ENCODE results near the gene BCAS3.

The BCAS3 gene

DNA sequence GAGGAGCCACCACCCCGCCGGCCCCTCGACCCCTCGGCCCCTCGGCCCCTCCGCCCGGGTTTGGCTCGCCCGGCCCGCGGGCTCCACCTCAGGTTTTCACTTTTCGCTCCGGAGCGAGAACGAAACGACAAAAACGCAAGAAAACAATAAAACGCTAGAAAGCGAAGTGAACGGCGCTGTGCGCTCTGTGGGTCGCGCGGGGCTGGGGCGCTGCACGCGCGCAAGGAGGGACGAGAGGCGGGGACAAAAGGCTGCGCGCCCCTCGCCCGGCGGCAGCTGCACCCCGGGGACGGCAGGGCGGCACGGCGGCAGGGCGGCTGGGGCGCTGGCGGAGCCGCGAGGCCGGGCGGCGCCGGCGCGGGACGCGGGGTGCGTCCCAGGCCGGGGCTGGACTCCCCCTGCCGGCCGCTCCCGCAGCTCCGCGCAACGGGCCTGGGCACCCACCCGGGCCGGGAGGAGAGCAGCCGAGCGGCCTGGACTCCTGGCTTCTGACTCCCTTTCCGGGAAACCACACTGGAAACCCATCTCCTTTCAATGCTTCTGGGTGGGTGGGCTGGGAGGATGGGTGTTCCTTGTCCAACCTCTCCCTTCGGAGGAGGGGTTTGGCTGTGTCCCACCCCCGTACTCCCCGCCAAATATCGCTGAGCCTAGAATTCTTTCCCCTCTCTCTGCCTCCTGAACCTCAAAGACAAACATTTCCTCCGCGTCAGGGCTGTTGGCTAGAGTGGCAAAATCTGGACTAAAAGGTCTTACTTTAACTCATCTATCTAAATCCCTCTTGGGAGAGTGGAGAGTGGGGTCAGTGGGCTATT, 731.9 kb downstream of the BCAS3 start:
- no peak for DNase-seq (ENCODE audit: low read depth)

- DNase-seq (ENCODE audit: low read depth), result peak; percentile 60
These were observed 732.7 kb downstream of the BCAS3 start for GRCh38 chr17:61410141-61411010.

DNA sequence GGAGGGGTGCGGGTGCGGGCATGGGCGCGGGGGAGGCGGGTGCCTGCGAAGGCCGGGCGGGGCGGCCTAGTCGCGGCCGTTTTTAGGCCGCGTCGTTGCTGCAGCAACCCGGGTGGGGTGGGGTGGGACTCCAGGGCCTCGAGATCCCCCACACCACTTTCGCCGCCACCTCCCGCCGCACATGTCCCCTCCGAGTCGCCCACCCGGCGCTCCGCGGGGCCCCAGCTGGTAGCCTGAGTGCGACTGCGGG, 733.3 kb downstream of the BCAS3 start:
- no peak for DNase-seq (ENCODE audit: low read depth)

DNA sequence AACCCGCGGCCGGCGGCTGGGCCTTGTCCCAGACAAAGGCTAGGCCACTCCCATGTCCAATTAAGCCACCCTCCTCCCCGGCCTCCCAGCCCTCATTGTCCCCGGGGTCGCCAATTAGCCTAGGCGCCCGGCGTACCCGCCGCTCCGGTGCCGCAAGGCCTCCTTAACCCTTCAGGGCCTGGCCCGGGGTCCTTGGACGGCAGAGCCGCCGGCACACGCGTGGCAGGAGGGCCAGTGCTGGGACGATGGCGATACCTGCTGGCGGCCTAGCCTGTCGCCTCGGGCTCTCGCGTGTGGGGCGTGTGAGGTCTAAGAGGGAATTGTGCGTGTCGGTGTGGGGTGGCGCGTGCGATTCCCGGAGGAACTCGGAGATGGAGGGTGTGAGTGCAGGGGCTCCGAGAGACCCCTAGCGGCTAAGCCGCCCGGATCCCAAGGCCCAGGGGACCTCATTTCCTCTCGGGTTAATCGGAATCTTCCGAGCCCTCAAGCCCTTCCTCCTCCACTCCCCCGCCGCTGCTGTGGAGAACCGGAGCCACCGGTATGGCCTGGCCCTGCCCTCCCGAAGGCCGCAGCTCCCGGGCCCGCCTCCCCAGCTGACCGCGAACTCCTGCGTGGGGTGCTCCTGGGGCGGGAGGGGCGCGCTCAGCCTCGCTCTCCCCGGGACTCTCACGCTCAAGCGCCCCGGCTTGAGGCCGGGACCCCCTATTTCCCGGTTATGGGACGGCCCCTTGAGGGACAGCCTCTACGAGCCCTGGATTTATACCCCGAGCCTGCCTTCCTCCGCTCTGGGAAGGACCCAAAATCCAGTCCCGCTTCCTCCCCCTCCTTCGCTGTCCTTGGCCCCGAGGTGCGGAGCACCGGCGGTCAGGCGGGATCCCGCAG, 733.9 kb downstream of the BCAS3 start:
- DNase-seq (ENCODE audit: low read depth), result no peak

DNA sequence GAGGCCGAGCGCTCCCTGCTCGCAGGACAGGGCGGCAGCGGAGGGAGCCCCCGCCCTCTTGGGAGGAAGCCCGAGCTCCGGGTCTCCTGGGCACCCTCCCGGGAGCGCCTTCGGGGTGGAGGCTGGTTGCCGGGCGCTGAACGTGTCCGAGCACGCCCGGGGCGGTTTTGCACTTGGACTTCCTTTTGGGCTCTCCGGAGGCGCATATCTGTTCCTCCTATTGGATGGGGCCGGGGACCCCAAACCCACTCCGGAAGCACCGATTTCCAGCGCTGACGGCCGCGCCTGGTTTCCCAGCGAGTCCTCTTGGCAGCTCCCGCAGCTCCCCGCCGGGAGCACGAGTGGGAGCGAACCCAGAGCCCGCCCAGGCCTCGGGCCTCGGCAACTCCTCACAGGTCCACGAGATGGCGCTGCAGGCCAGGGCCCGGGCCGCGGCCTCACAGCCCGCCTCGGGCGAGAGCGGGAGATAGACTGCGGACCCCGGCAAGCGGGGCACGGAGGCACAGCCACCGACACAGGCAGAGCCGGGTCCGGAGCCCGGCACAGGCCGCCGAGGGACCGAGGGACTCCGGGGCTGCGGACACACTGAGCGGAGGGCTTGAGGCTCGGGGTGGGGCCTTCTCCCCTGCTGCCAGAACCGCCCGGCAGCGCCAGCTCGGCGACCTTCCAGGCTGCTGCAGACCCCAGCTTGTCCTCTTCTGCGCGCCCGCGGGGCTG, 734.6 kb downstream of the BCAS3 start:
- peak; percentile 59 for DNase-seq (ENCODE audit: low read depth)

DNA sequence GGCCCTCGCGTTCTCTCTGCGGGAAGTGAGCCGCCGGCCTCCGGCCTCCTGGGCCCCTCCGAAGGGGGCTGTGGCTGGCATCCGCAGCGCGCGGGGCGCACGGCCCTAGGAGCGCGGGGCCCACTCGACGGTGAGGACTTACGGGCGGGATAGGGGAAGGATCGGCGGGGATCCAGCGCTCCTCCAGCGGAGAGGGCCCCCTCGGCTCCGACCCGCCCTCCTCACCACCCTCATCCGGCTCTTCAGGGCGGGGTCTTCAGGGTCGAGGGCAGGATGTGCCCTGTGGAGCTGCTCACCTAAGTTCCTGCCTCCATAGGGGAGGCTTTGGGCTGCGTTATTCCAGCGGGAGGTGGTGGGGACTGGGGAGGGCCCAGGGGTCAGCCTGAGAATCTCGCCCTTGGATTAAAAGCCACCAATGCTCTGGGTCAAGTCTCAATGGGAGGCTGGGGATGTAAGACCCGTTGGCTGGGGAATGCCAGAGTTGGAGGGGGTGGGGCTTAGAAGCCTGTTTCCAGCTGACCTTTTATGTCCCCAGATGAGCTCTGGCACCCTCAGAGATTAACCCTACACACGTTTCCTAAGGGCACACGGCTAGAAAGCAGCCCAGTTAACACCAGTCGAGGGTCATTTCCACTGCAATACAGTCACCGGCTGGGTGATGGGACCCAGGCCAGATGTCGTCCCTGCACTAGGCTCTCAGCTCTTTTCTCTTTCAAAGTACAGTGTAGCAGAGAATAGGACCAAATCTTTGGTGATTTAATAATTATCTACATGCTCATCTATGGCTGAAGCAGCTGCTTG, 735.4 kb downstream of the BCAS3 start:
- no peak for DNase-seq (ENCODE audit: low read depth)

DNA sequence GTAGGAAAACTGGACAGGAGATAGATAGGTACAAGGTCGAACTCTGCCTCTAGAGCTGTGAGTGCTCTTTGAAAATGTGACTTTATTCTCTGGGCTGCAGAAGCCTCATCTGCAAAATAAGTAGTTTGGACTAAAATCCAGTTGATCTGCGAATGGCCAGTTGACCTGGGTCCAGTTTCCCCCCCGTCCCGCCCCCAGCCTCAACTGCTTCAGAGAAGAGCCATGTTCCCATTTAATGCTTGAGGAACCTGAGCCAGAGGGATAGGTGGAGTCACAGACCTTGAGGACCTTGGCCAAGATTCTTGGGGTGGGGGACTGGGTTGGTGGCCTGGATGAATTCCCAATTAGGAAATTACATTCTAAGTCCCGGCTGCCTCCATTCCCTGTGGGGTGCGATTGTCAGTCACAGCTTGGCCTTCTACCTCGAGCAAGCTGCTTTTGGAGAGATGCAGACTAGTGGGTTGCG, 736.0 kb downstream of the BCAS3 start:
- DNase-seq (ENCODE audit: low read depth), result no peak

GRCh38 chr17:61414141-61414935, 736.7 kb downstream of the BCAS3 start:
- DNase-seq (ENCODE audit: low read depth), result no peak

DNA sequence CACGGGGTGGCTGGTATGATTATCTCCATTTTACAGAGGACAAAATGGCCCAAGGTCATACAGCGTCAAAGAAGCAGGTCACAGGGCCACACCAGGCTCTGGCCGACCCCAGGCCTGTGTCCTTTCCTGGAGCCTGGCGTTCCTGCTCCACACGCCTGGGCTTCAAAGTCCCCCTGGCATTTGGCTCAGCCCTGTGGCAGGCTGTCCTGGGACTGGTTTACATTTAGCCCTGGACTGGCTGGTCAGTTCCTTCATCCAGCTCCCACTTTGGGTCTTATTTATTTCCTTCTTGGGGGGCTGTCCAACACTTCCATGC, 737.2 kb downstream of the BCAS3 start:
- no peak for DNase-seq (ENCODE audit: low read depth)

DNA sequence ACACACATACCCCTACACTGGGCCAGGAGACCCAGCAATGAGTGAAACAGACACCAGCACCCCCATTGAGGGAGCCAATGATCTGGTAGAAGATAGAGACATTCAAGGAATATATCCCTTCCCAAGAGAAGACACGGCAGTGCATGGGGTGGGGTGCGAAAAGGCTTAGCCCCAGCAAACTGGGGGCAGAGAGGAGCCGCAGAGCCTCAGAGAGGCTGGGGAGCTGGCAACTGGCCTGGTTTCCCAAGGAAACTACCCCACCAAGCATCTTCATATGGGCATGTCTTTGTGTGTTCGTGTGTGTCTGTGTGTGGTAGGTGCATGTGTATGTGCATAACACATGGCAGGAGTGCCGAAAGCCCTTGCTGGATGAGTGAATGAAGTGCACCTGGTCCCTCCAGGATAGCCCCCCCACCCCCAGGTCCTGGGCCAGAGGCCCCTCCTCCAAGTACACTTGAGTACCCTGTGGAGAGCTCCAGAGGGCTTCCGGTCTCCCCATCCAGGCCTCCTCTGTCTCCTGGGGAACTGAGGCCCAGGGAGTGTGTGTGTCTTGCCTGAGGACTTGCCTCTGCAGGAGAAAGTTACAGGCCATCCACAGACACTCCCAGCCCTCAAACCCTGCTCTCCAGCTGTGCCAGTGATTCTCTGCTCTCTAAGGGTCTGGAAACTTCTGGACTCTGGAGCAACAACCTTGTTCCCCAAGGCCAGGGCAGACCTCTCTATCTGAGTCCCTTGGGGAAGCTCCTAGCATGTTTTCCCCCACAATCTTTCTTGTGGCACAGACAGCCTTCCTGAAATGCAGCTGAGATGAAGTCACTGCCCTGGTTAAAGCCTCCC, 737.9 kb downstream of the BCAS3 start:
- DNase-seq (ENCODE audit: low read depth), result no peak

GRCh38 chr17:61416211-61416539, 738.5 kb downstream of the BCAS3 start:
- no peak for DNase-seq (ENCODE audit: low read depth)

- DNase-seq (ENCODE audit: low read depth), result no peak
These were observed 739.1 kb downstream of the BCAS3 start for GRCh38 chr17:61416540-61417363.

GRCh38 chr17:61418449-61418848, 740.8 kb downstream of the BCAS3 start:
- no peak for DNase-seq (ENCODE audit: low read depth)

DNA sequence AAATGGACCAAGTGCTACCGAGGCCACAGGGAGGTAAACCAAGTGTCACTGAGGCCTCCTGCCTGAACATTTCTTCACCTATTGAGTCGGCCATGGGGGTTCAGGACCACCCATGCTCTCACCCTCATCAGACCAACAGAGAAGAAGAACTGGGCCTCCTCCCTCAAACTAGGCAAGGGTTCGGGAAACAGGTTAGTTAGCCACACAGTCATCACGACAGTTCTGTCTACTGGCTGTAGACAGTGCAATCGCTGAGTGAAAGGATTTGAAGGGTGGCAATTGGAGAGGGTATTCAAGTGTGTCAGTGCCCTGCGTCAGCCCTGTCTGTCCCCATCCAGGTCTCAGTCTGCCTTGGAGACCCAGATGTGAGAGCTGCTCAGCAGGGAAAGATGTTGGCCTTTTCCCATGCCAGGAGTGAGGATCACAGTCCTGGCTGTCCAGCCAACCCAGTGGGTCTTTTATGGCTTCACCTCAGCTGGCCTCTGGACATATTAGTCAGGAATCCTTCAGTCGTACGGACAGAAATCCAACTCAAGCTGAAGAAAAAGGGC, 741.9 kb downstream of the BCAS3 start:
- DNase-seq (ENCODE audit: low read depth), result no peak

- no peak for DNase-seq (ENCODE audit: low read depth)
These were observed 742.4 kb downstream of the BCAS3 start for GRCh38 chr17:61420052-61420451.

- no peak for DNase-seq (ENCODE audit: low read depth)
These were observed 743.2 kb downstream of the BCAS3 start for GRCh38 chr17:61420745-61421398.

GRCh38 chr17:61421460-61421859, 743.8 kb downstream of the BCAS3 start:
- no peak for DNase-seq (ENCODE audit: low read depth)
